Naive thymus-derived CD8-positive, alpha-beta T cell (primary cell): ENCODE results near the gene FLRT1. TPM values are rescaled to one million over a fixed set of nuclear protein-coding genes. Genes with fewer than 3 reads are reported as not detected.

ENCODE experiments used
- ATAC-seq, 2 donors: fragments of 150-1000 bp; cut with Tn5 transposase in 1 of 2; sonication (Bioruptor Pico), chemical (Tn5 transposase) in 1 of 2; 1 replicate in 1 of 2; 2 replicates in 1 of 2; pipeline ENCODE4 v1.10.0; 2021; ENCODE audit warnings: mild to moderate bottlenecking in 2 of 2, moderate library complexity in 2 of 2
- POLR2A ChIA-PET: fragments of 350-600 bp; sonication (Branson Sonifier 250); formaldehyde crosslinking; loops from one replicate; lab custom pipeline; 2021; ENCODE audit warnings: antibody characterized with exemption; lab: Charles Lee
- DNase-seq, 10 donors: peaks; one replicate each; pipeline versions ENCODE4 v3.0.0 to v3.0.0-alpha.2; 2020 to 2022
- H3K27ac Mint-ChIP-seq, 10 donors: one replicate each; pipeline ENCODE4 v1.8.0; 2020 to 2022; ENCODE audit warnings: mild to moderate bottlenecking in 10 of 10, mixed read lengths in 10 of 10, moderate library complexity in 4 of 10, inconsistent platforms in 1 of 10
- H3K27me3 Mint-ChIP-seq, 5 donors: one replicate each; pipeline ENCODE4 v1.8.0; 2021 to 2022; ENCODE audit warnings: mixed read lengths in 5 of 5
- H3K36me3 Mint-ChIP-seq, 3 donors: one replicate each; pipeline ENCODE4 v1.8.0; 2020 to 2022; ENCODE audit warnings: mixed read lengths in 3 of 3, mild to moderate bottlenecking in 2 of 3, inconsistent platforms in 1 of 3
- H3K4me1 Mint-ChIP-seq, 4 donors: one replicate each; pipeline ENCODE4 v1.8.0; 2021 to 2022; ENCODE audit warnings: mixed read lengths in 4 of 4
- H3K4me3 Mint-ChIP-seq, 10 donors: one replicate each; pipeline ENCODE4 v1.8.0; 2020 to 2022; ENCODE audit warnings: mild to moderate bottlenecking in 10 of 10, mixed read lengths in 10 of 10, moderate library complexity in 6 of 10, inconsistent platforms in 1 of 10
- H3K9me3 Mint-ChIP-seq, 9 donors: one replicate each; pipeline ENCODE4 v1.8.0; 2020 to 2022; ENCODE audit warnings: mixed read lengths in 9 of 9, mild to moderate bottlenecking in 3 of 9, inconsistent platforms in 1 of 9, moderate library complexity in 1 of 9
- polyA plus RNA-seq, 3 donors: library from polyadenylated mRNA; unstranded; fragments of 300-500 nt; fragmentation: Illumina TruSeq; gene quantifications; one replicate each; pipeline ENCODE4 v1.2.3, GENCODE V29; 2021
- total RNA-seq, 8 experiments: library from RNA in 2 of 8; stranded (reverse) in 2 of 8; gene quantifications; one replicate each; pipeline ENCODE4 v1.2.3 and lab custom pipeline; 2021 to 2026

FLRT1 gene
- total and polyA plus RNA-seq, 5 experiments from 2014 or later: not detected

- H3K4me3 Mint-ChIP-seq: no peak overlapping the region
- H3K4me1 Mint-ChIP-seq: no peaks in the 10 kb centered on the region
- H3K9me3 Mint-ChIP-seq: no peaks in the 10 kb centered on the region
- ATAC-seq: no peak
- DNase-seq: no peak
- no peaks in the 10 kb centered on the region for H3K36me3 Mint-ChIP-seq
- H3K27ac Mint-ChIP-seq: no peak overlapping the region
- no peaks in the 10 kb centered on the region for H3K27me3 Mint-ChIP-seq
- POLR2A ChIA-PET: no interaction called here
Measured at GRCh38 chr11:64018310-64018709, 17.4 kb upstream of the FLRT1 start.

- no peaks in the 10 kb centered on the region for H3K27me3 Mint-ChIP-seq
- H3K27ac Mint-ChIP-seq: peak overlapping the region in 1 of 10 donors; percentile 41
- POLR2A ChIA-PET: no interaction called here
Measured at GRCh38 chr11:64019106-64020037, 16.4 kb upstream of the FLRT1 start.

GRCh38 chr11:64020976-64021756 is 14.6 kb upstream of the FLRT1 start:
- POLR2A ChIA-PET: no interaction called here
- no peak overlapping the region for H3K27ac Mint-ChIP-seq
- DNase-seq (no peak), ATAC-seq (no peak)
- H3K36me3 Mint-ChIP-seq: no peaks in the 10 kb centered on the region
- no peaks in the 10 kb centered on the region for H3K27me3 Mint-ChIP-seq
- no peak overlapping the region for H3K4me3 Mint-ChIP-seq
- H3K9me3 Mint-ChIP-seq: no peaks in the 10 kb centered on the region
- no peaks in the 10 kb centered on the region for H3K4me1 Mint-ChIP-seq

More at GRCh38 chr11:64019106-64020037, 16.4 kb upstream of the FLRT1 start:
- no peaks in the 10 kb centered on the region for H3K4me1 Mint-ChIP-seq
- DNase-seq: no peak
- no peak overlapping the region for H3K4me3 Mint-ChIP-seq
- no peak for ATAC-seq
- H3K9me3 Mint-ChIP-seq: no peaks in the 10 kb centered on the region
- no peaks in the 10 kb centered on the region for H3K36me3 Mint-ChIP-seq

- ATAC-seq: no peak
- Mint-ChIP-seq H3K4me3 (no peak overlapping the region), H3K9me3 (no peaks in the 10 kb centered on the region), H3K27ac (no peak overlapping the region), H3K4me1 (no peaks in the 10 kb centered on the region), H3K27me3 (peaks cover 0 to 2% (median 0%) of the 10 kb centered on the region in 5 donors), H3K36me3 (no peaks in the 10 kb centered on the region)
- POLR2A ChIA-PET: no interaction called here
- no peak for DNase-seq
Measured at GRCh38 chr11:64021757-64022093, 14.0 kb upstream of the FLRT1 start.

- peaks cover 0 to 8% (median 2%) of the 10 kb centered on the region in 5 donors for H3K27me3 Mint-ChIP-seq
- no peak for DNase-seq
- no peak overlapping the region for H3K27ac Mint-ChIP-seq
- POLR2A ChIA-PET: no interaction called here
- no peak for ATAC-seq
- no peaks in the 10 kb centered on the region for H3K36me3 Mint-ChIP-seq
- no peaks in the 10 kb centered on the region for H3K9me3 Mint-ChIP-seq
- peaks cover 0 to 4% (median 0%) of the 10 kb centered on the region in 4 donors for H3K4me1 Mint-ChIP-seq
- H3K4me3 Mint-ChIP-seq: no peak overlapping the region
Measured at GRCh38 chr11:64022125-64022784, 13.5 kb upstream of the FLRT1 start.

- Mint-ChIP-seq H3K4me1 (peaks cover 0 to 4% (median 2%) of the 10 kb centered on the region in 4 donors), H3K27ac (peak overlapping the region in 1 of 10 donors; percentile 52), H3K9me3 (no peaks in the 10 kb centered on the region), H3K27me3 (peaks cover 4 to 10% (median 6%) of the 10 kb centered on the region in 5 donors), H3K4me3 (no peak overlapping the region), H3K36me3 (no peaks in the 10 kb centered on the region)
- POLR2A ChIA-PET: no interaction called here
- ATAC-seq (no peak), DNase-seq (no peak)
Measured at GRCh38 chr11:64023712-64024710, 11.7 kb upstream of the FLRT1 start.

- no peak overlapping the region for H3K4me3 Mint-ChIP-seq
- ATAC-seq (no peak), DNase-seq (no peak)
- H3K9me3 Mint-ChIP-seq: no peaks in the 10 kb centered on the region
- POLR2A ChIA-PET: interaction anchor here (0.6 to 0.7 kb wide), 2 partner anchors 23 to 395 kb away, joined by 3 read pairs; no protein-coding TSS in a partner anchor
- H3K27ac Mint-ChIP-seq: no peak overlapping the region
- peaks cover 4 to 12% (median 10%) of the 10 kb centered on the region in 5 donors for H3K27me3 Mint-ChIP-seq
- H3K36me3 Mint-ChIP-seq: no peaks in the 10 kb centered on the region
- peaks cover 0 to 4% (median 2%) of the 10 kb centered on the region in 4 donors for H3K4me1 Mint-ChIP-seq
Measured at GRCh38 chr11:64025205-64025604, 10.5 kb upstream of the FLRT1 start.

GRCh38 chr11:64026575-64027205 is 9.0 kb upstream of the FLRT1 start:
- ATAC-seq (no peak), DNase-seq (no peak)
- Mint-ChIP-seq H3K27ac (peak overlapping the region in 1 of 10 donors; percentile 9), H3K9me3 (no peaks in the 10 kb centered on the region), H3K27me3 (peaks cover 4 to 16% (median 10%) of the 10 kb centered on the region in 5 donors), H3K4me1 (peaks cover 0 to 4% (median 2%) of the 10 kb centered on the region in 4 donors), H3K4me3 (no peak overlapping the region), H3K36me3 (no peaks in the 10 kb centered on the region)
- POLR2A ChIA-PET: no interaction called here

- DNase-seq: no peak
- peaks cover 0 to 4% (median 2%) of the 10 kb centered on the region in 4 donors for H3K4me1 Mint-ChIP-seq
- ATAC-seq: no peak
- H3K36me3 Mint-ChIP-seq: no peaks in the 10 kb centered on the region
- peaks cover 6 to 19% (median 15%) of the 10 kb centered on the region in 5 donors for H3K27me3 Mint-ChIP-seq
- POLR2A ChIA-PET: no interaction called here
- H3K27ac Mint-ChIP-seq: no peak overlapping the region
- H3K9me3 Mint-ChIP-seq: no peaks in the 10 kb centered on the region
- H3K4me3 Mint-ChIP-seq: no peak overlapping the region
Measured at GRCh38 chr11:64027651-64028397, 7.9 kb upstream of the FLRT1 start.

- Mint-ChIP-seq H3K27ac (no peak overlapping the region), H3K4me1 (peaks cover 0 to 4% (median 2%) of the 10 kb centered on the region in 4 donors), H3K27me3 (peaks cover 9 to 21% (median 19%) of the 10 kb centered on the region in 5 donors), H3K4me3 (no peak overlapping the region), H3K36me3 (no peaks in the 10 kb centered on the region), H3K9me3 (no peaks in the 10 kb centered on the region)
- POLR2A ChIA-PET: no interaction called here
- DNase-seq (no peak), ATAC-seq (no peak)
Measured at GRCh38 chr11:64028398-64029115, 7.2 kb upstream of the FLRT1 start.
